Colonic mucosa (tissue), 4 donors: ENCODE data around the gene NKIRAS2. TPM values are rescaled to one million over a fixed set of nuclear protein-coding genes. Genes with fewer than 3 reads are reported as not detected.

Experiments used
- DNase-seq: peaks from one replicate; pipeline ENCODE4 v3.0.0-alpha.2; 2020
- H3K27ac ChIP-seq: fragments of 200-600 bp; one replicate; pipeline ENCODE4 v1.8.0; 2021
- H3K27me3 ChIP-seq: fragments of 200-600 bp; one replicate; pipeline ENCODE4 v1.8.0; 2021
- H3K36me3 ChIP-seq: fragments of 200-600 bp; one replicate; pipeline ENCODE4 v1.8.0; 2021
- H3K4me1 ChIP-seq: fragments of 200-600 bp; one replicate; pipeline ENCODE4 v1.8.0; 2021; ENCODE audit warnings: mild to moderate bottlenecking
- H3K4me3 ChIP-seq: fragments of 200-600 bp; one replicate; pipeline ENCODE4 v1.8.0; 2021
- H3K9ac ChIP-seq, 2 donors: one replicate each; pipeline ENCODE4 v1.7.0; 2013; ENCODE audit warnings: control low read depth in 2 of 2, low read depth in 2 of 2, low read length in 2 of 2
- H3K9me3 ChIP-seq: fragments of 200-600 bp; one replicate; pipeline ENCODE4 v1.8.0; 2021
- CTCF ChIP-seq: fragments of 200-600 bp; IDR thresholded peaks from one replicate; pipeline ENCODE4 v1.8.0; 2022; ENCODE audit warnings: antibody characterized with exemption, mild to moderate bottlenecking
- intact Hi-C: fragments of 100-400 bp; cut with DNase I; formaldehyde crosslinking; loops from one replicate; pipeline ENCODE4 v1.14.1; 2022
- total RNA-seq, 2 donors: library from RNA; stranded (reverse); fragmentation: NEBNext Ultra II Directional in 1 of 2; extraction: Animal tissue kit (Norgen Biotek cat#: 25700) in 1 of 2; gene quantifications; one replicate each; pipeline ENCODE4 v1.2.1, GENCODE V29; 2021
- donor health status: healthy.
- donor health status: DM: no; HTN: no; CAD: no.
- donor health status: DM: no; HTN: no; CAD: no.

NKIRAS2 gene
- total RNA-seq, 2 donors from 2014 or later = 25.8 to 26.3 TPM

GRCh38 chr17:42027961-42028790, 8.3 kb downstream of the NKIRAS2 start:
- Histone ChIP-seq H3K9me3 (no peaks in the 10 kb centered on the region), H3K9ac (no peak overlapping the region), H3K27ac (no peak overlapping the region), H3K4me3 (no peak overlapping the region), H3K36me3 (peaks cover 9% of the 10 kb centered on the region), H3K27me3 (no peaks in the 10 kb centered on the region), H3K4me1 (peaks cover 13% of the 10 kb centered on the region)
- intact Hi-C loops = loop anchor here (5.0 kb wide), 2 partner anchors 74 to 89 kb away; no protein-coding TSS in a partner anchor
- no peak for TF ChIP-seq CTCF
- no peak for DNase-seq

DNA sequence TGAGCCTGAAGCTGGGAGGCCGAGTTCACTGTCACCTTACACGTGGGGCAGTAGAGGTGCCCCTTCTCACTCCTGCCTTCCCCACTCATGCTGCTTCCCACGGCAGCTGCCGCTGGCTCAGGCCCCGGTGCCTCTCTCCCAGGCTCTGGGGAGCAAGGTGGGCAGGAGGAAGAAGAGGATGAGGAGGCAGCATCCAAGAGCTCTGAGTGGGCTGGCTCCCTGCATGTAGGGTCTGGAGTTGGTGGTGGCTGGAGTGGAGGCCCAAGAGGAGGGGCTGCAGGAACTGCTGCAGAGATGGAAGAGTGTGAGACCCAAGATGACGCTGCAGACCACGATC, 8.9 kb downstream of the NKIRAS2 start:
- TF ChIP-seq CTCF = no peak
- no peak for DNase-seq
- H3K4me3 ChIP-seq = no peak overlapping the region
- H3K27ac ChIP-seq = no peak overlapping the region
- no peaks in the 10 kb centered on the region for H3K9me3 ChIP-seq
- no peak overlapping the region for H3K9ac ChIP-seq
- H3K36me3 ChIP-seq = peaks cover 4% of the 10 kb centered on the region
- intact Hi-C loops = loop anchor here (5.0 kb wide), 2 partner anchors 74 to 89 kb away; no protein-coding TSS in a partner anchor
- peaks cover 11% of the 10 kb centered on the region for H3K4me1 ChIP-seq
- no peaks in the 10 kb centered on the region for H3K27me3 ChIP-seq

DNA sequence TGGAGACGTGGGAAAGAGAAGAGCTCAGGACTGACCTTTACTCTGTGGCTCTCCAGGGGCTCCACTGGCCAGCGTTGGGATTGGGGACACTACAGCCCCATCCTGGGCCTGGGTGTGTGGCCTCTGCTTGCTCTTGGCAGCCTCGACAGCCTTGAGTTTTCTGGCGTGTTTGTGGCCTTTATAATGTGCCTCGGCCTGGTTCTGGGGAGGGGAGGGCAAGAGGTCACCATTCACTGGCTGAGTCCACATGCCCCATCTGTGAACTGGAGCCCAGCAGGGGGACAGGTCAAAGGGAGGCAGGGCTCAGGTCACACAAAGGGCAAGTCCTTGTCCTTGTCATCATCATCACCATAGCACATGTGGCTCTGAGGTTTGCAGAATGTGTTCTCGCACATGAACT, 11.7 kb downstream of the NKIRAS2 start:
- intact Hi-C loops = no loop called here
- no peak for DNase-seq
- Histone ChIP-seq H3K9me3 (no peaks in the 10 kb centered on the region), H3K4me3 (no peak overlapping the region), H3K4me1 (no peaks in the 10 kb centered on the region), H3K27me3 (no peaks in the 10 kb centered on the region), H3K27ac (no peak overlapping the region), H3K9ac (no peak overlapping the region), H3K36me3 (no peaks in the 10 kb centered on the region)
- TF ChIP-seq CTCF = no peak

GRCh38 chr17:42034059-42034458, 14.2 kb downstream of the NKIRAS2 start:
- intact Hi-C loops = no loop called here
- no peaks in the 10 kb centered on the region for H3K36me3 ChIP-seq
- DNase-seq = no peak
- no peaks in the 10 kb centered on the region for H3K4me1 ChIP-seq
- no peak overlapping the region for H3K4me3 ChIP-seq
- no peak overlapping the region for H3K9ac ChIP-seq
- H3K27me3 ChIP-seq = no peaks in the 10 kb centered on the region
- TF ChIP-seq CTCF = no peak
- H3K27ac ChIP-seq = no peak overlapping the region
- H3K9me3 ChIP-seq = no peaks in the 10 kb centered on the region

DNA sequence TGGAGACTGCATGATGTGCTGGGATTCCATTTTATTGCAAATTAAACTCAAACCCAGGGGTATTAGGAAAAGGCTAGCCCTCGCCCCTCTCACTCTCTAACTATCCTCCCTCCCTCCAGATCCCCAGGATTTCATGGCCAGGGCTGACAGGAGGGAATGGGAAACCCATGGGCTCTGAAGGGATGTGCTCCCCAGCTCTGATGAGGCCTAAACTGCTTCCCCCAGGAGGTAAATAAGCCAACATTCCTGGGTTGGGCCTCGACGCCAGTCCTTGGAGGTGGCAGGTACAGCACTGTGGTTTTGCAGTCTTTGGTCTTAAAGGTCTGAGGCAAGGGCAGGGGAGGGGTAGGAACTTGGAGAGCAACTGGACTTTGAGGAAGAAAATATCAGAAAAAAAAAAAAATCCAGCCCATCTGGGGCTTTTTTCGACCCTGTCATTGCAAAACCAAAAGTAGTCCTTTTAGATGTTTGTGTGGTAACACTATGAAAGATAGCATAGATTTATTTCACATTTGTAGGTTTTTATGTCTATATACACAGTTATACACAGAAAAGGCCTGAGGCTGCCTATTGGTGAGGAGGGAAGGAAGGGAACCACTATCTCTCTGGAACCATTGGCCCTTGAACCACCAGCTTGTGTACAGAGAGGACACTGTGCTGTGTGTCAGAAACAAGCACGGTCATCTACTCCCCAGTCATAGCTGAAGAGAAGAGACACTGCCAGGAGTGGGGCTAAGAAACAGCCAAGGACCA, 18.5 kb downstream of the NKIRAS2 start:
- no peak for TF ChIP-seq CTCF
- Histone ChIP-seq H3K36me3 (no peaks in the 10 kb centered on the region), H3K4me3 (no peak overlapping the region), H3K9me3 (no peaks in the 10 kb centered on the region), H3K9ac (no peak overlapping the region), H3K27ac (no peak overlapping the region), H3K4me1 (no peaks in the 10 kb centered on the region), H3K27me3 (no peaks in the 10 kb centered on the region)
- intact Hi-C loops = no loop called here
- DNase-seq = no peak
